Kidney epithelial cell (primary cell): ENCODE results near the gene MAPKAPK5. TPM values are rescaled to one million over a fixed set of nuclear protein-coding genes. Genes with fewer than 3 reads are reported as not detected.
A peak's percentile ranks its signal among the peaks of the same experiment; 100 is the strongest.

Experiments
- DNase-seq: peaks from one replicate; pipeline ENCODE4 v3.0.0-alpha.2; 2010; ENCODE audit warnings: low read depth
- H3K27me3 ChIP-seq: 2 replicates; pipeline ENCODE4 v1.6.0; 2011; ENCODE audit warnings: low read length; ENCODE audit not compliant: control insufficient read depth, insufficient read depth
- H3K36me3 ChIP-seq: 2 replicates; pipeline ENCODE4 v1.5.1; 2011; ENCODE audit warnings: low read length; ENCODE audit not compliant: control insufficient read depth, insufficient read depth
- H3K4me3 ChIP-seq: 2 replicates; pipeline ENCODE4 v1.5.1; 2011; ENCODE audit warnings: low read depth, mild to moderate bottlenecking, control low read depth, low read length
- total RNA-seq: library from RNA; depleted of rRNA; stranded (reverse); fragments of >200 nt; gene quantifications from 2 replicates; pipeline ENCODE4 v1.2.3, GENCODE V29; 2015
- TF ChIP-seq, protein P1 (sequence below): IDR thresholded peaks from 2 replicates; pipeline ENCODE4 v1.5.1; 2011; ENCODE audit warnings: mild to moderate bottlenecking, moderate library complexity, low read length, control low read depth, inconsistent platforms; ENCODE audit not compliant: insufficient read depth, poor library complexity, severe bottlenecking

MAPKAPK5 gene
- 58.2 and 68.7 TPM in 2 replicates for total RNA-seq

DNA sequence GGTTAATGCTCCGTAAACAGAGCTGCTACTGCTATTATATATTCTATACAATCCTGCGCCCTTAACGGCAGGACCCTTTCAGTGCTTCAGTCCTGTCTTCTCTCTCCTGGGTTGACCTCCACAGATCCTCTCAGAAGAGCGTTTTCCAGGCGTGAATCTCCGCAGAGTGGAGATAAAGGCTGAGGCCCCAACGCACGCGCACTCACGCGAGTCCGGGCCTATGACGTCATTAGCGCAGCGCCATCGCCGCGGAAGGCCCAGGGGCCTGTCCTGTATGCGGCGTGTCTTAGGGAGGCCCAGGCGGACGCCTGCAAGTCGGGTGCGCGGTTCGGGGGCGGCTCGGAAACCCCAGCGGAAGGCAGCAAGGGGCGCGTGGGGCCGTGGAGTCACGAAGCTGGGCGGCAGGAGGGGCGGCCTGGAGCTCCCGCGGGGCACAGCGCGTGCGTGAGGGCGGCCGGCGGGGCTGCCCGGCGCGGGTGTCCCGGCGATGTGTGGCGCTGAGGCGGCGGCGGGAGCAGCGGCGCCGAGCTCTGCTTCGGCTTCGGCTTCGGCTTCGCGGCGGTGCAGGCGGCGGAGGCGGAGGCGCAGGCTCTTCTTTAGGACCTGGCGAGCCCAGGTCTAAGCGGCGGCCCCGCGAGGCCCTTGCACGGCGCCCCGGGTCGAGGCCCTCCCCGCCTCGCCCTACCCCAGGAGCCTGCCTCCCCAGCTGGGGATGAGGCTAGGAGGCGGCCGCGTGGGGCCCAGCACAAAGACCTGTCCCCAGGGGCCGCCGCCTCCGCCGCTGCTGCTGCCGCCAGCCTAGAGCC lies at the start of gene MAPKAPK5:
TSS of gene MAPKAPK5 (plus strand) at position 479 of the 806 bp plus-strand sequence. CDS start 506 bp downstream, outside the sequence.
- no peaks in the 10 kb centered on the region for H3K27me3 ChIP-seq
- no peaks in the 10 kb centered on the region for H3K36me3 ChIP-seq
- peak within 1 kb of the TSS; percentile 85 for H3K4me3 ChIP-seq
- TF ChIP-seq, protein P1, sequence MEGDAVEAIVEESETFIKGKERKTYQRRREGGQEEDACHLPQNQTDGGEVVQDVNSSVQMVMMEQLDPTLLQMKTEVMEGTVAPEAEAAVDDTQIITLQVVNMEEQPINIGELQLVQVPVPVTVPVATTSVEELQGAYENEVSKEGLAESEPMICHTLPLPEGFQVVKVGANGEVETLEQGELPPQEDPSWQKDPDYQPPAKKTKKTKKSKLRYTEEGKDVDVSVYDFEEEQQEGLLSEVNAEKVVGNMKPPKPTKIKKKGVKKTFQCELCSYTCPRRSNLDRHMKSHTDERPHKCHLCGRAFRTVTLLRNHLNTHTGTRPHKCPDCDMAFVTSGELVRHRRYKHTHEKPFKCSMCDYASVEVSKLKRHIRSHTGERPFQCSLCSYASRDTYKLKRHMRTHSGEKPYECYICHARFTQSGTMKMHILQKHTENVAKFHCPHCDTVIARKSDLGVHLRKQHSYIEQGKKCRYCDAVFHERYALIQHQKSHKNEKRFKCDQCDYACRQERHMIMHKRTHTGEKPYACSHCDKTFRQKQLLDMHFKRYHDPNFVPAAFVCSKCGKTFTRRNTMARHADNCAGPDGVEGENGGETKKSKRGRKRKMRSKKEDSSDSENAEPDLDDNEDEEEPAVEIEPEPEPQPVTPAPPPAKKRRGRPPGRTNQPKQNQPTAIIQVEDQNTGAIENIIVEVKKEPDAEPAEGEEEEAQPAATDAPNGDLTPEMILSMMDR: no peak
- DNase-seq: peak; percentile 65

DNA sequence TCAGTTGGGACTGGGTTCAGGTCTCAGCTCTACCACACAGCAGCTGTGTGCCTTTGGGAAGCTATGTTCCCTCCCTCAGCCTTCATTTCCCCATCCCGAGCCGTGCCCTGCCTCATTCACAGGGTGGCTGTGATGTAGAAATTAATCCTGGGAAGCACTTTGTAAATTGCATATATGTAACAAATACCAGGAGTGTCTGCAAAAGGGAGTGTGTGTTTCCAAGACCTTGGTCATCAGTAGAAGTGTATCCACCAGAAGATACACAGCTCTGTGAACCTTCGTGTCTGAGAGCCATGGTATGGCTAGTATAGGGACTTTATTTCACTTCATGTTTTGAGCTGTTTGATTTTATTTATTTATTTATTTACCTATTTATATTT lies 49.2 kb upstream of the MAPKAPK5 start:
- H3K4me3 ChIP-seq: no peak overlapping the region
- TF ChIP-seq, protein P1: no peak
- H3K36me3 ChIP-seq: peaks cover 3% of the 10 kb centered on the region
- no peak for DNase-seq
- H3K27me3 ChIP-seq: no peaks in the 10 kb centered on the region

DNA sequence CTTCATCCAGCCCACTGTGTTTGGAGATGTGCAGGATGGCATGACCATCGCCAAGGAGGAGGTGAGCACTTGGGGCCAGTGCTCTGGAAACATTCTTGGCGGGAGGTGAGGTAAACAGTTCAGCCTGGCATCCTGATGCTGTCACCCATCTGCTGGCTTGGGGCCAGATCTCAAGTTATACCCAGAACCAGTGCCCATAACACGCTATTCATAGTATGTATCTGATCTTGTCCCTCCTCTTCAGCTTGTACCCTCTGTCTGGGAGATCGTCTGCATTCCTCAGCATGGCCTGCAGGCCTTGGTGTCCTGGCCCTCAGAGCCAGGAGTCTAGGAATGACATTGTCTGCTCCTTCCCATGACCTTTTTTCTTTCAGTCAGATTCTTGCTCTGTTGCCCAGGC lies 43.8 kb upstream of the MAPKAPK5 start:
- TF ChIP-seq, protein P1: no peak
- H3K27me3 ChIP-seq: no peaks in the 10 kb centered on the region
- no peaks in the 10 kb centered on the region for H3K36me3 ChIP-seq
- no peak overlapping the region for H3K4me3 ChIP-seq
- no peak for DNase-seq

GRCh38 chr12:111799758-111800157 lies 42.3 kb upstream of the MAPKAPK5 start:
- H3K27me3 ChIP-seq: no peaks in the 10 kb centered on the region
- DNase-seq: no peak
- no peak overlapping the region for H3K4me3 ChIP-seq
- no peaks in the 10 kb centered on the region for H3K36me3 ChIP-seq
- TF ChIP-seq, protein P1: no peak

- Histone ChIP-seq H3K4me3 (no peak overlapping the region), H3K36me3 (no peaks in the 10 kb centered on the region), H3K27me3 (no peaks in the 10 kb centered on the region)
- TF ChIP-seq, protein P1: no peak
- DNase-seq: no peak
Measured at GRCh38 chr12:111803038-111803626, 38.9 kb upstream of the MAPKAPK5 start.

GRCh38 chr12:111803851-111804250 lies 38.2 kb upstream of the MAPKAPK5 start:
- DNase-seq: no peak
- no peaks in the 10 kb centered on the region for H3K27me3 ChIP-seq
- TF ChIP-seq, protein P1: no peak
- H3K4me3 ChIP-seq: no peak overlapping the region
- no peaks in the 10 kb centered on the region for H3K36me3 ChIP-seq
